Sigmoid colon (tissue), 7 donors: ENCODE data around the gene PRUNE1. TPM values are rescaled to one million over a fixed set of nuclear protein-coding genes. Genes with fewer than 3 reads are reported as not detected.

Experiments
- DNase-seq: peaks from one replicate; pipeline ENCODE4 v3.0.0-alpha.2; 2019
- H3K27ac ChIP-seq, 4 donors: fragments of 200-600 bp; sonication (generic); one replicate each; pipeline ENCODE4 v1.5.1; 2016 to 2019; ENCODE audit warnings: mild to moderate bottlenecking in 1 of 4
- H3K27me3 ChIP-seq, 3 donors: fragments of 200-600 bp; sonication (generic); one replicate each; pipeline ENCODE4 v1.5.1; 2019; ENCODE audit warnings: mild to moderate bottlenecking in 1 of 3
- H3K36me3 ChIP-seq, 4 donors: fragments of 200-600 bp; sonication (generic); one replicate each; pipeline ENCODE4 v1.5.1; 2016 to 2019
- H3K4me1 ChIP-seq, 4 donors: fragments of 200-600 bp; sonication (generic); one replicate each; pipeline ENCODE4 v1.5.1; 2017 to 2019
- H3K4me3 ChIP-seq, 4 donors: fragments of 200-600 bp; sonication (generic); one replicate each; pipeline ENCODE4 v1.5.1; 2017 to 2019; ENCODE audit warnings: mild to moderate bottlenecking in 2 of 4, moderate library complexity in 1 of 4
- H3K9me3 ChIP-seq, 4 donors: fragments of 200-600 bp in 3 of 4; sonication (generic) in 3 of 4; one replicate each; pipeline versions ENCODE4 v1.5.1 to v1.6.1; 2013 to 2019
- CTCF ChIP-seq, 4 experiments: fragments of 450-650 bp in 3 of 4; fragments of 200-600 bp in 1 of 4; IDR thresholded peaks; one replicate each; pipeline ENCODE4 v1.5.1; 2016 to 2019; ENCODE audit warnings: antibody characterized with exemption in 4 of 4, mild to moderate bottlenecking in 3 of 4, moderate library complexity in 2 of 4
- EP300 ChIP-seq, 4 donors: sonication (generic); formaldehyde crosslinking; IDR thresholded peaks; one replicate each; pipeline ENCODE4 v1.6.1; 2017; ENCODE audit warnings: antibody characterized with exemption in 4 of 4
- POLR2A ChIP-seq, 2 donors: fragments of 450-650 bp; IDR thresholded peaks; one replicate each; pipeline ENCODE4 v1.6.1; 2016; ENCODE audit warnings: antibody characterized with exemption in 2 of 2, mild to moderate bottlenecking in 2 of 2, moderate library complexity in 2 of 2
- POLR2AphosphoS5 ChIP-seq, 4 donors: sonication (generic); formaldehyde crosslinking; IDR thresholded peaks; one replicate each; pipeline ENCODE4 v1.6.1; 2017; ENCODE audit warnings: antibody characterized with exemption in 4 of 4
- WGBS, 2 donors: extraction: QIAGEN DNeasy Blood & Tissue Kit; methylation state at CpG; one replicate each; pipeline ENCODE4 v1.1.7; 2013; 5-methylcytosine and 5-hydroxymethylcytosine counted together
- intact Hi-C: fragments of 100-400 bp; cut with DNase I; formaldehyde crosslinking; loops from one replicate; pipeline ENCODE4 v1.15.1; 2023
- polyA plus RNA-seq, 3 donors: library from polyadenylated mRNA; stranded (reverse); fragments of 200-250 nt; gene quantifications; one replicate each; pipeline ENCODE4 v1.2.3, GENCODE V29; 2013
- total RNA-seq, 4 donors: library from RNA; depleted of rRNA; stranded (reverse); fragments of >200 nt; gene quantifications; one replicate each; pipeline ENCODE4 v1.1.0, GENCODE V29; 2016
- donor health status: healthy with polysubstance abuse.
- donor health status: Bipolar disorder and iron deficiency.
- donor health status: healthy.

Gene PRUNE1
- total and polyA plus RNA-seq, 7 donors = 15.5 to 33.9 (median 18.7) TPM

GRCh38 chr1:150995460-150995859 is 12.8 kb upstream of the PRUNE1 start:
- H3K4me3 ChIP-seq = no peak overlapping the region
- 45 to 70% methylated on average over 4 of the region's 4 CpGs for WGBS, 2 donors
- TF ChIP-seq POLR2AphosphoS5 (IDR thresholded peaks at IDR 0.05) (no peak), POLR2A (IDR thresholded peaks at IDR 0.05) (no peak), EP300 (IDR thresholded peaks at IDR 0.05) (no peak), CTCF (IDR thresholded peaks at IDR 0.05) (no peak)
- intact Hi-C loops = no loop called here
- peaks cover 9 to 40% (median 27%) of the 10 kb centered on the region in 4 donors for H3K36me3 ChIP-seq
- no peaks in the 10 kb centered on the region for H3K9me3 ChIP-seq
- H3K4me1 ChIP-seq = peaks cover 0 to 12% (median 0%) of the 10 kb centered on the region in 4 donors
- no peak for DNase-seq
- H3K27me3 ChIP-seq = no peaks in the 10 kb centered on the region
- peak overlapping the region; percentile 38 to 64 (median 63) for H3K27ac ChIP-seq

DNA sequence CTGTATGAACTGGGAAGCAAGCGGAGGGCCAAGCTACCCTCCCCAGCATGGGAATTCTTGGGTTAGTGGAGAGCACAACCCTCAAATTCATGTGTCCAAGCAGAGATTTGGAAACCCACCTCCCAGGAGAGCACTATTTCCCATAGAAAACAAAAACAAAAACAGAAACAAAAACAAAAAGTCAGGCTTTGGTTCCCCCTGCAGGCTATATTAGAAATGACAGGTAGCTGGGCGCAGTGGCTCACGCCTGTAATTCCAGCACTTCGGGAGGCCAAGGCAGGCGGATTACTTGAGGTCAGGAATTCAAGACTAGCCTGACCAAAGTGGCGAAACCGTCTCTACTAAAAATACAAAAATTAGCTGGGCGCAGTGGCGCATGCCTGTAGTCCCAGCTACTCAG is 12.4 kb upstream of the PRUNE1 start:
- intact Hi-C loops = no loop called here
- DNase-seq = peak; percentile 80

GRCh38 chr1:150997126-150997872 is 10.9 kb upstream of the PRUNE1 start:
- WGBS, 2 donors = 91 to 92% methylated on average over 20 of the region's 20 CpGs
- Histone ChIP-seq H3K27ac (no peak overlapping the region), H3K27me3 (no peaks in the 10 kb centered on the region), H3K4me3 (no peak overlapping the region), H3K9me3 (no peaks in the 10 kb centered on the region), H3K36me3 (peaks cover 9 to 59% (median 34%) of the 10 kb centered on the region in 4 donors), H3K4me1 (peaks cover 0 to 15% (median 1%) of the 10 kb centered on the region in 4 donors)
- intact Hi-C loops = no loop called here
- TF ChIP-seq CTCF (IDR thresholded peaks at IDR 0.05) (no peak), POLR2A (IDR thresholded peaks at IDR 0.05) (no peak), EP300 (IDR thresholded peaks at IDR 0.05) (no peak), POLR2AphosphoS5 (IDR thresholded peaks at IDR 0.05) (no peak)
- no peak for DNase-seq

More for the DNA sequence above, 12.4 kb upstream of the PRUNE1 start:
- H3K4me1 ChIP-seq = peaks cover 0 to 12% (median 0%) of the 10 kb centered on the region in 4 donors
- TF ChIP-seq POLR2AphosphoS5 (IDR thresholded peaks at IDR 0.05) (no peak), CTCF (IDR thresholded peaks at IDR 0.05) (peak; percentile 76 to 86 (median 80))
- 34 to 52% methylated on average over 9 of the region's 9 CpGs for WGBS, 2 donors
- H3K27ac ChIP-seq = peak overlapping the region; percentile 38 to 64 (median 63)
- H3K9me3 ChIP-seq = no peaks in the 10 kb centered on the region
- peaks cover 9 to 44% (median 28%) of the 10 kb centered on the region in 4 donors for H3K36me3 ChIP-seq
- H3K27me3 ChIP-seq = no peaks in the 10 kb centered on the region
- no peak overlapping the region for H3K4me3 ChIP-seq

- Histone ChIP-seq H3K36me3 (peaks cover 9 to 60% (median 34%) of the 10 kb centered on the region in 4 donors), H3K4me1 (peaks cover 0 to 22% (median 8%) of the 10 kb centered on the region in 4 donors), H3K9me3 (no peaks in the 10 kb centered on the region), H3K27ac (no peak overlapping the region), H3K27me3 (no peaks in the 10 kb centered on the region), H3K4me3 (no peak overlapping the region)
- 65 to 77% methylated on average over 5 of the region's 5 CpGs for WGBS, 2 donors
- TF ChIP-seq POLR2A (IDR thresholded peaks at IDR 0.05) = no peak
- no peak for TF ChIP-seq CTCF (IDR thresholded peaks at IDR 0.05)
- intact Hi-C loops = no loop called here
- DNase-seq = no peak
Measured at GRCh38 chr1:150997949-150998348, 10.3 kb upstream of the PRUNE1 start.
